GDM1 (cell line): ENCODE results near the gene MGA.

ENCODE experiments used
- DNase-seq: peaks from one replicate; lab custom pipeline; 2025; lab: John Stamatoyannopoulos, UW

MGA gene

GRCh38 chr15:41806291-41807181, 146.3 kb downstream of the MGA start:
- no peak for DNase-seq

GRCh38 chr15:41809121-41809520, 148.9 kb downstream of the MGA start:
- no peak for DNase-seq

- DNase-seq: no peak
These were observed 149.5 kb downstream of the MGA start for GRCh38 chr15:41809526-41810220.

- DNase-seq: no peak
These were observed 150.6 kb downstream of the MGA start for GRCh38 chr15:41810651-41811431.

DNA sequence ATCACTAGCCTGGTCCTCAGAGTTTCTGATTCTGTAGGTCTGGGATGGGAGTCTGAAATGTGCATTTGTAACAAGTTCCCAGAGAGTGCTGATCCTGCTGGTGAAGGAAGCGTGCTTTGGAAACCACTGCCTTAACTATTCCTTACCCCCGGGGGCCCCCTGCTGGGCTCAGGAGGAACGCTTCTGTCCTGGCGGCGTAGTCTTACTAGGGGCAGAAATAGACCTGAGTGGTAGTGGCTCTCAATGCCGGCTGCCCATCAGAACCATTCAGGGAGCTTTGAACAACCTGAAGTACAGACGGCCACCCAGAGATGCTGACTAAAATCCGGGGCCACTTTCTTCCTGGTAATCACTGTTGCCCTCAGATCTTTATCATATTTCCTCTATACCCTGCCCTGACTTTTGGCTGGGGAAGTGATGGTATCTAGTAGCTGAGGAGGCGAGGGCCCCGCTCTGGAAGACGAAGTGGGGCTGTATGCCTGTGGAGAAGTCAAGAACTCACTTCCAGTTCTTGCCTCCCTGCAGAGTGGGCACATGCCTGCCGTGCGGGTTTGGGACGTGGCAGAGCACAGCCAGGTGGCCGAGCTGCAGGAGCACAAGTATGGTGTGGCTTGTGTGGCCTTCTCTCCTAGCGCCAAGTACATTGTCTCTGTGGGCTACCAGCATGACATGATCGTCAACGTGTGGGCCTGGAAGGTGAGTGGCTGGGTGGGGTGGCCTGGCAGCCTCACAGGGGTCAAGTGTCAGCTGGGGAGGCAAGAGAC, 151.4 kb downstream of the MGA start:
- DNase-seq: peak; percentile 54

GRCh38 chr15:41812820-41813375, 152.7 kb downstream of the MGA start:
- DNase-seq: no peak

DNA sequence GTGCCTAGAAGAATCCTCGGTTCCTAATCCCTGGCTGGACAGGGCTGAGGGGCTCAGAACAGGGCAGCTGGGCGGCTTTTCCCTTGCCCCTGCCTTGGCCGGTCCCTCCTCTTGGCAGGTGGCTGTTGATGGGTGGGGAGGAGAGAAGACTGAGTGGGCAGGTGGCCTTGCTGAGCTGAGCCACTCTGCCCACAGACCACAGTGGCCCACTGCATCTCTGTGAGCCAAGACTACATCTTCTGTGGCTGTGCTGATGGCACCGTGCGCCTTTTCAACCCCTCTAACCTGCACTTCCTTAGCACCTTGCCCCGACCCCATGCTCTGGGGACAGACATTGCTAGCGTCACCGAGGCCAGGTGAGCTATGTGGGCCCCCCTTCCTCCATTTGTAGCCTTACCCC, 153.2 kb downstream of the MGA start:
- no peak for DNase-seq

GRCh38 chr15:41814534-41814933, 154.3 kb downstream of the MGA start:
- no peak for DNase-seq

DNA sequence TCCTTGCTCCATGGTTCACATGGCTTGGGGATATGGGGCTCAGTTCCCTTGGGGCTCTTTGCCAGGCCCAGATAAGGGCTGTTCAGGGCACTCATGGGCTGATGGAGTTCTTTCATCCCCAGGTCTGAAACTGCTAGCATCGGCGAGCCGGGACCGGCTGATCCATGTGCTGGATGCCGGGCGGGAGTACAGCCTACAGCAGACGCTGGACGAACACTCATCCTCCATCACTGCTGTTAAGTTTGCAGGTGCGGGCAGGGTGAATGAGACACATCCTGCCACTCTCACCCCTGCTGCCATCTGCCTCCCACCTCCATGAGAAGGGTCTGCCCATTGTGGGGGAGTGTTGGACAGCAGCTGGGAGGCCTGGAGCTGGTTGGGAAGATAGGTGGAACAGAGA, 156.6 kb downstream of the MGA start:
- DNase-seq: no peak

DNA sequence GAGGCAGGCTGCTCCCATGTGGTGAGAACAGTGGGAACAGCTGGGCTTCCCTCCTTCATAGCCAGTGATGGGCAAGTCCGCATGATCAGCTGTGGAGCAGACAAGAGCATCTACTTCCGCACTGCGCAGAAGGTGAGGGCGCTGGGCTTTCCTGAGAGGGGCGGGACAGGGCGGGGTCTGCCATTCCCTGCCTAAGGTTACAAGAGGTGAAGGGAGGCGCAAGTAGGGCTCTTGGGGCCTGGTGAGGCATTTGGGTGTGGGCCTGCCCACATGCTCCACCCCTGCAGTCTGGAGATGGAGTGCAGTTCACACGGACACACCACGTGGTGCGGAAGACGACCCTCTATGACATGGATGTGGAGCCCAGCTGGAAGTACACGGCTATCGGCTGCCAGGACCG, 157.1 kb downstream of the MGA start:
- DNase-seq: no peak

DNA sequence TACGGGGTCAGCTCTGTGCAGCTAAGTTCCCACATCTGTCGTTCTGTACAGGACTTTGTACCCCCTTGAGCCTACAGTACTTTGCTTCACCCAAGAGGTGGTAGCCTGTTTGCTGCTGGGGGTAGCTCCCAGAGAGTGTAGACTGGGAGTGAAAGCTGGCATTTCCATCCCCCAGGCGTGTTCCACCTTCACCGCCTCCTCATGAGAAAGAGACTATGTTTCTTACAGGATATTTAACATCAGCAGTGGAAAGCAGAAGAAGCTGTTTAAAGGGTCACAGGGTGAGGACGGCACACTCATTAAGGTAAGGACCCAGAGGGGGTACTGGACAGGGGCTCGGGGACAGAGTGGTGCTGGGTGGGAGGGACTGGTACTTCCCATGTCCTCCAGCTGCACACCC, 157.6 kb downstream of the MGA start:
- no peak for DNase-seq

DNA sequence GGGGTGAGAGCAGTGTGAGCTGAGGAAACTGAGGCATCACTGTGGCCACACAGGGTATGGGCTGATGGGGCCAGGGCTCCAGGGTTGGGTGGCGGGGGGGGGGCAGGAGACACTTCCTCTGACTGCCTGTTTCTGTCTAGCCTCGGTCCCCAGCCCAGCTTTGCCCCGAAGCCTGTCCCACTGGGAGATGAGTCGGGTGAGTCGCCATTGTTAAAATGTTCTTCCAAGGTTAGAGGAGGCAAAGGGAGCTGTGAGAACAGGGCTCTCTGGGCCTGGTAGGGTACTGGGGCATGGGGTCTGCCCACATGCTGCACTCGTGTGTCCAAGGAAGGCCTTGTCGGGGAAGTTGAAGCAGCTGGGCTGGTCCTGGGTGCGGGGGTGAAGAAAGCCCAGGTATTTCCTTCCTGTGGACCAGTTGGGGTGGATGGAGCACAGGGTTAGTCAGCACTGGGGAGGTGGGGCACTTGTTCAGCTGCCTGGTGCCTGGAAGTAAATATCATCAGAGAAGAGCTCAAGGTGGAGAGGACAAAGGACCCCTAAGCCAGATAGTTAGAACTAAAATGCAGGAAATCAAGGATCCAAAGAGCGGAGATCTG, 159.3 kb downstream of the MGA start:
- no peak for DNase-seq

GRCh38 chr15:41820791-41821423, 160.7 kb downstream of the MGA start:
- no peak for DNase-seq

DNA sequence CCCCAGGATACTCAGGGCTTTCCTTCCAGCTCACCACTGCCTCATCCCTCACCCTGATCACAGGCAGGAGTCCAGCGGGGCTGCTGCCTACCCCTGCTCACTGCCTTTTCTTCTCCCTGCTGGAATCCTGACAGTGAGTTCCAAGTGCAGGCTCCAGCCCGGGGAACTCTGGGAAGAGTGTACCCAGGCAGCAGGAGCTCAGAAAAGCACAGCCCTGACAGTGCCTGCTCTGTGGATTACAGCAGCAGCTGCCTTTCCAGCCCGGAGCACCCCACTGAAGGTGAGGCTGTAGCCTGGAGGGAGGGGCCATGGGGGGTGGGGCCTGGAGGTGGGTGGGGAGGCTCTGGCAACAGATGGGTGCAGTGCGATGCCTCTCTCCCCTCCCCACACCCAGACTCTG, 161.6 kb downstream of the MGA start:
- DNase-seq: no peak

DNA sequence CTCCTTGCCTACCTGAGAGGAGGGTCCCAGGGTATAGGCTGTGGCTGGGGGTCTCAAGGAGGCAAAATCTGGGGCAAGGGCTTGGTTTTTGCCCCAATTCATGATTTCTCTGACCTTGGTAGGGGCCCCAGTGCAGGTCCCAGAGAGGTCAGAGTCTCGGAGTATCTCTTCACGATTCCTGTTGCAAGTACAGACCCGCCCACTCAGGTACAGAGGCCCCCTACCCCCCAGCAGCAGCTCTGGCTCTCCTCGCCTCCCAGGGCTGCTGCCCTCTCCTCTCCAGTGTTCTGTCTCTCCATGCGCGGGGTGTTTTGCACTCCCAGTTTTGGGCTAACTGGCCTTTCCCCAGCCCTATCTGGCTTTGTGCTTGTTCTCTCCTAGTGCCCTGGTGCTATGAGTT, 162.3 kb downstream of the MGA start:
- DNase-seq: no peak
